ENCODE data around the gene FAM53B. TPM values are rescaled to one million over a fixed set of nuclear protein-coding genes. Genes with fewer than 3 reads are reported as not detected.
A peak's percentile ranks its signal among the peaks of the same experiment; 100 is the strongest.

FAM53B gene
- total and polyA plus RNA-seq, 7 donors = 9.6 to 36.6 (median 34.2) TPM

- Histone ChIP-seq H3K4me1 (peaks cover 0 to 55% (median 41%) of the 10 kb centered on the region in 4 donors), H3K4me3 (no peak overlapping the region), H3K36me3 (peaks cover 0 to 6% (median 0%) of the 10 kb centered on the region in 4 donors), H3K27me3 (no peaks in the 10 kb centered on the region), H3K27ac (no peak overlapping the region), H3K9me3 (no peaks in the 10 kb centered on the region)
- TF ChIP-seq, protein P1, sequence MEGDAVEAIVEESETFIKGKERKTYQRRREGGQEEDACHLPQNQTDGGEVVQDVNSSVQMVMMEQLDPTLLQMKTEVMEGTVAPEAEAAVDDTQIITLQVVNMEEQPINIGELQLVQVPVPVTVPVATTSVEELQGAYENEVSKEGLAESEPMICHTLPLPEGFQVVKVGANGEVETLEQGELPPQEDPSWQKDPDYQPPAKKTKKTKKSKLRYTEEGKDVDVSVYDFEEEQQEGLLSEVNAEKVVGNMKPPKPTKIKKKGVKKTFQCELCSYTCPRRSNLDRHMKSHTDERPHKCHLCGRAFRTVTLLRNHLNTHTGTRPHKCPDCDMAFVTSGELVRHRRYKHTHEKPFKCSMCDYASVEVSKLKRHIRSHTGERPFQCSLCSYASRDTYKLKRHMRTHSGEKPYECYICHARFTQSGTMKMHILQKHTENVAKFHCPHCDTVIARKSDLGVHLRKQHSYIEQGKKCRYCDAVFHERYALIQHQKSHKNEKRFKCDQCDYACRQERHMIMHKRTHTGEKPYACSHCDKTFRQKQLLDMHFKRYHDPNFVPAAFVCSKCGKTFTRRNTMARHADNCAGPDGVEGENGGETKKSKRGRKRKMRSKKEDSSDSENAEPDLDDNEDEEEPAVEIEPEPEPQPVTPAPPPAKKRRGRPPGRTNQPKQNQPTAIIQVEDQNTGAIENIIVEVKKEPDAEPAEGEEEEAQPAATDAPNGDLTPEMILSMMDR (IDR thresholded peaks at IDR 0.05) = no peak
- TF ChIP-seq POLR2A (IDR thresholded peaks at IDR 0.05) (no peak), POLR2AphosphoS5 (IDR thresholded peaks at IDR 0.05) (no peak), EP300 (IDR thresholded peaks at IDR 0.05) (no peak)
- 88 to 93% methylated on average over 5 of the region's 5 CpGs for WGBS, 2 donors
- intact Hi-C loops (cut with DNase I) = no loop called here
- no peak for DNase-seq
Observed at GRCh38 chr10:124652200-124652599, 92.0 kb downstream of the FAM53B start.

- Histone ChIP-seq H3K27ac (peak overlapping the region in 3 of 4 donors; percentile 14 to 18 (median 16)), H3K27me3 (no peaks in the 10 kb centered on the region), H3K36me3 (peaks cover 0 to 5% (median 0%) of the 10 kb centered on the region in 4 donors), H3K4me3 (no peak overlapping the region), H3K9me3 (no peaks in the 10 kb centered on the region), H3K4me1 (peaks cover 0 to 63% (median 49%) of the 10 kb centered on the region in 4 donors)
- WGBS, 2 donors = 81 to 88% methylated on average over 14 of the region's 14 CpGs
- no peak for TF ChIP-seq POLR2A (IDR thresholded peaks at IDR 0.05)
- TF ChIP-seq EP300 (IDR thresholded peaks at IDR 0.05) = no peak
- no peak for TF ChIP-seq POLR2AphosphoS5 (IDR thresholded peaks at IDR 0.05)
- TF ChIP-seq, protein P1 (IDR thresholded peaks at IDR 0.05) = no peak
- intact Hi-C loops (cut with DNase I) = no loop called here
- no peak for DNase-seq
Observed at GRCh38 chr10:124651402-124651891, 92.7 kb downstream of the FAM53B start.

DNA sequence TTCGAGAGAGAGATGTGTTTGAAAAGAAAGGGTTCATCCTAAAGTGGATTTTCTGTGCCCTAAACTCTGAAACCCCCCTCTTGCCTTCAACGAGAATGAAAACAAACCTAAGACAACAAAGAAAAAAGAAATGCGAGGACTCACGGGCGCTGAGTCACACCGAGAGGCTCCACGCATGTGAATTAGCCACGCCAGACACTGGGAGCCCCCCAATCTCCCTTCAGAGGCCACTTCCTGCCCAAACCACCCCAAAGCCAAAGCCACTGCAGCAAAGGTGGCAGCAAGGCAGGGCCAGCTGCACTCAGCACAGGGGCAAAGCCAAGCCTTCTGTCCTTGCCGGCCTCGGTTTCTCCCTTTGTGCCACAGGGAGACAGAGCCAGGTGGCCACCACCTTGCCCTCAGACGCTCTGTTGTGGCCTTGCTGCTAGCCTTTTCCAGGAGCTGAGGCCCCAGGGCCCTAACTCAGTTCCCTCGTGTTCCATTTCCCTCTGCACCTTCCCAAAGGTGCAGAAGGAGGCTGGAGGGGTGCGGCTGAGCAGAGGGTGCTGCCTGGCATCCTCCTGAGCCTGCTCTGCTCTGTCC, 93.3 kb downstream of the FAM53B start:
- WGBS, 2 donors = 64 to 87% methylated on average over 13 of the region's 13 CpGs
- peak overlapping the region in 3 of 4 donors; percentile 16 to 81 (median 18) for H3K27ac ChIP-seq
- H3K36me3 ChIP-seq = no peaks in the 10 kb centered on the region

DNA sequence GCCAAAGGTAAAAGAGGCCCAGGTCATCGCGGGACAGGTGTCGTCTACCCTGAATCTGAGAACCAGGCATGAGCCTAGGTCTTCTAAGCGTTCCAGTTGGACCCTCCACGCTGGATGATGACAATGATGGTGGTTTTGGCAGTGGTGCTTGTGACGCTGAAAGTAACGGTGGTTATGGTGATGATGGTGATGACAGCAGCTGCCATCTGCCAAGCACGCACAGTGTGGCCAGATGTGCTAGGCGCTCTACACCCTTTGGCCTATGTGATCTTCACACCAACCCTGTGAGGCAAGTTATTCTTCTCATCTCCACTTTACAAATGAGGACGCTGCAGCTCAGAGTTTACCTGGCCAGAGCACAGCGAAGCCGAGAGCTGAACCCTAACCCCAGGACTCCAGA, 93.9 kb downstream of the FAM53B start:
- H3K4me1 ChIP-seq = peaks cover 0 to 73% (median 58%) of the 10 kb centered on the region in 4 donors
- intact Hi-C loops (cut with DNase I) = no loop called here
- no peaks in the 10 kb centered on the region for H3K27me3 ChIP-seq
- 95% methylated on average over 12 of the region's 12 CpGs for WGBS, 2 donors
- H3K9me3 ChIP-seq = no peaks in the 10 kb centered on the region
- H3K4me3 ChIP-seq = no peak overlapping the region
- H3K36me3 ChIP-seq = no peaks in the 10 kb centered on the region
- no peak for DNase-seq
- H3K27ac ChIP-seq = peak overlapping the region in 3 of 4 donors; percentile 76 to 85 (median 81)
- TF ChIP-seq EP300 (IDR thresholded peaks at IDR 0.05) (no peak), POLR2A (IDR thresholded peaks at IDR 0.05) (no peak), POLR2AphosphoS5 (IDR thresholded peaks at IDR 0.05) (no peak)
- TF ChIP-seq, protein P1 (IDR thresholded peaks at IDR 0.05) = no peak

More for the DNA sequence above, 93.3 kb downstream of the FAM53B start:
- Histone ChIP-seq H3K9me3 (no peaks in the 10 kb centered on the region), H3K4me1 (peaks cover 0 to 68% (median 54%) of the 10 kb centered on the region in 4 donors), H3K27me3 (no peaks in the 10 kb centered on the region), H3K4me3 (no peak overlapping the region)
- no peak for DNase-seq
- TF ChIP-seq, protein P1 (IDR thresholded peaks at IDR 0.05) = no peak
- intact Hi-C loops (cut with DNase I) = no loop called here
